Measurements from ENCODE around the gene PSKH1.
A peak's percentile ranks its signal among the peaks of the same experiment; 100 is the strongest.
"Not testable (repeated sequence)": the region's sequence is repeated elsewhere in the genome, so short reads cannot be mapped to it uniquely, and the experiment has no call there.

PSKH1 gene

DNA sequence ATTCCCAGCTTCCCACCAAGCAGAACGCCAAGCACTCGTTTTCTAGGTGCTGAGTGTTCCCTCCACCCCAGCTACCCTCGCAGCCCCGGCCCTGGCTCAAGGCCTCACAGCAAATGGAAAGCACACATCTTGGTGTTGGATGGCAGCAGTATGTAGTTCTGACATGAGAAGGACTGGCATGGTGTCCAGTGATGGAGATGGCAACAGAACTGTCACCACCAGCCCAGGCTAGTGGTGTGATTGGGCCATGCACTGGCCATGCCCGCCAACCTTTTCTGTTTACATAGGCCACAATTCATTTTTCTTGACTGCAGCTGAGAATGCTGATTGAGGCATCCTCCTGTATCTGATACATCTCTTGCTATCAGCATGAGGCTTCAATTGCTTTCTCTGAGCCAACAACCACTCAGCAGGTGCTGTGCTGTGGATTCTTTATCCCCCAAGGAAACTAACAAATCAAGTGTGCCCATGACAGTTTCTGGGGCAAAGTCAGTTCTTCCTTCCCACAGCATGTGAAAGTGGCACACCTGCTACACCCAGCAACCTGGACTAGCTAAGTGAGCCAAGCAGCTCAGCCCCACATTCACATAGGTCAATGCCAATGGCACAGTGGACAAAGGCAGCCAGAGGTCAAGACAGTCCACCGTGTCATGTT, 71.5 kb downstream of the PSKH1 start:
- no peak for DNase-seq

DNA sequence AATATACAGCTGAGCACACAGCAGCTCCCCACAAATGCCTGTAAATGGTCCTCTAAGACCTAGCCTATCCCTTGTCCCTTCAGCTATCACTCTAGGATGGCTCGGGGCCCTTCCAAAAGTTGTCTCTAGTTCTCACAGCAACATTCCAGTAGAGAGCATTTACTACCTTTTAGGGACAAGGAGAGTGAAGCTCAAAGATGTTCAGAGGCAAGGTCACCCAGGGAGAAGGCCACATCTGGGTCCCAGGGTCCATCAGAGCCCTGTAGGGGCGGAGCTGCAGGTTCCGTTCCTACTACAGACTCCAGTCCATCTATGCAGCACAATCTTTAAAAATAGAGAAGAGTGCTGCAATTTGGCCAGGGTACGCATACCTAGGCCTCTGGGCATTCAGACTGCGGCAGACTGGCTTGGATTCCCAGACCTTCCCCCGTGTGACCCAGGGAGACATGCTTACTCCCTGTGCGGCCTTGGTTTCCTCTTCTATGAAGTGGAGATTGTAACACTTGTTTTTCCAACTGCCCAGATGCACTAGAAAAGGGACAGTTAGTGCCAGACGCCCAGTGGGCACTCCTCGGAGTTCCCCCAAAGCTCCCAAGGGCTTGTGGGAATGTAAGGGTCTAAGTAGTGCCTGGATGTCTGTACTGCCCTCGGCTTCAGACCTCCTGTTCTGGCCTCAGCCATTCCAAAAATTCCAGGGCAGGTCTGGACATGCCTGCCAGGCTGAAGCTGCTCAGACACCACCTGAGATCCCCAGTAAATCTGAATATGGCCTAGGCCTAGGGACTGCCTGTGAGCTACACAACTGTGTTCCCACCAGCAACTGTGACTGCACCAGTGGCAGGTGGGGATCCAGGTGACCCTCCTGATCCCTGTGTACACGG, 72.9 kb downstream of the PSKH1 start:
- no peak for DNase-seq

DNA sequence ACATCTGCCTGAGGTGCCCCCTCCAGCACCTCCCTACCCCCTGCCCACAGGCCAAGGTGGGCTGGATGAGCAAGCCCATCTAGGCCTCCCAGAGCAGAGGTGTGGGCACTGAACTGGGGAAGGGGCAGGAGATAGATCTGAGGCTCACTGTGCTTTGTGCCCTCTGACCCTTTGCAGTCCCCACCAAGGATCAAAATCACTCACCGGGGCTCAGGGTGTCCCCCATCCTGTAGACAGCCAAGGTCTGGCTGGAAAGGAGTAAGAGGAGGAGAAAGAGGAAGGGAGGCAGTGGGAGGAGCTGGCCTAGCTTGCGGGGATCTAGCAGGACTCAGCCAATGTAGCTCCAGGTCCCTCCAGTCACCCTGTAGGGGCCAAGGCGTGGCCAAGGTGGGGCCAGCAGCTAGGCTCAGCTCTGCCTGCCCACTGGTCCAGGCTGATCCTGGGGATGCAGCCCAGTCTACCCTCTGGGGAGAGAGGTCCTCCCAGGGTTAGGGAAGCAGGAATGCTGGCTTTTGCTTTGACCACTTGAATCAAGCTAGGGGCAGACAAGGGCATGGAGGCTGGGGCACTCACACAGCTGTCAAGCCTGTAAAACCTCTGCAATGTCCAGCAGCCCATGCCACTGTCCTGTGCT, 73.6 kb downstream of the PSKH1 start:
- DNase-seq: no peak

DNA sequence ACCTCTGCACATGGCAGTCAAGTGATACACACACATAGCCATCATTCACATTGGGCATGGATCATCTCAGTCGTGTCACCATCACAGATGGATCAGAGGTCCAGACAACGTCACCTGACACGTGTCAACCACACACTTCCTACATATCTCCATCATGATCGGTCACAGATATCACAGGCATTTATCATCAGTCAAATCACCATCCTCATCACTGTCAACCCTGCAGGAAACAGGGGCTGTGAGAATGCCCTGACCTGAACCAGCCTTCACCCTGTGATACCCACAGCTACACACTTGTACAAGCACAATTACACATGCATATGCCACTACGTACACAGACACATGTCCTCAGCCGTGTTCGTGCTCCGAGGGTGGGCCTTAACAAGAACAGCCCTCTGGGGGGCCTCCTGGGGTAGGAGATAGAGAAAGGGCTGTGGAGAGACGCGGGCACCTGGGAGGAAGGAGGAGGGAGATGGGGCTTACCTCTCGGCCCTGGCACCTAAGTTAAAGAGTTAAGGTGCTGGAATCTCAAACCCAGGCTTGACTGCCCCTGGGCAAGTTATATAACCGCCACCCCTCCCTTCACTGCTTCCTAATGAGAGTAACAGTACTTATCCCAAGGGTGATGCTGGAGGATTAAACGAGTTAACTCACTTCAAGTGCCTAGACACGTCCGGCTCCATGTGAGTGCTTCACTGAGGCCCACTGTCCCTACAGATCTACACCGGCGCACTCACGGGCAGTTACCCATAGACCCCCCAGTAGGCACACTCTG, 74.3 kb downstream of the PSKH1 start:
- no peak for DNase-seq

DNA sequence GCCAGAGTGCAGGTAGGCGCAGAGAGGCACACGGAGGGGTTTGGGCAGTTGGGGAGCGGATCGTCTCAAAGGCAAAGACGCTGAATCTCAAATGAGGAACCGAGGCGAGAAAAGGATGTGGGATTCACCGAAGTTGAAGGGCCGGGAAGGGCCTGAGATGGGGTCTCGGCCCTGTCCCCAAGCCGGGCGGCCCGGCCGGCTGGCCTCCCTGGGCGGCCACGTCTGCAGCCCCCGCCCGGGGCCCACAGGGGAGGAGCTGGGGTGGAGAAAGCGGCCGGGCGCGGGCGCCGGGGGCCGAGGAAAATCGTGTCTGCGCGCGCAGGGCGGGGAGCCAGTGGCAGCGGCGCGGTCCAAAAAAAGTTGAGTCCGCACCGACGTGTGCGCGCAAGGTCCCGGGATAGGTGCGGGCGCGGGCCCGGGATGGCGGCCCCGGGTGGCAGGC, 74.9 kb downstream of the PSKH1 start:
- peak in 1 of 2 donors; percentile 12 for DNase-seq

DNA sequence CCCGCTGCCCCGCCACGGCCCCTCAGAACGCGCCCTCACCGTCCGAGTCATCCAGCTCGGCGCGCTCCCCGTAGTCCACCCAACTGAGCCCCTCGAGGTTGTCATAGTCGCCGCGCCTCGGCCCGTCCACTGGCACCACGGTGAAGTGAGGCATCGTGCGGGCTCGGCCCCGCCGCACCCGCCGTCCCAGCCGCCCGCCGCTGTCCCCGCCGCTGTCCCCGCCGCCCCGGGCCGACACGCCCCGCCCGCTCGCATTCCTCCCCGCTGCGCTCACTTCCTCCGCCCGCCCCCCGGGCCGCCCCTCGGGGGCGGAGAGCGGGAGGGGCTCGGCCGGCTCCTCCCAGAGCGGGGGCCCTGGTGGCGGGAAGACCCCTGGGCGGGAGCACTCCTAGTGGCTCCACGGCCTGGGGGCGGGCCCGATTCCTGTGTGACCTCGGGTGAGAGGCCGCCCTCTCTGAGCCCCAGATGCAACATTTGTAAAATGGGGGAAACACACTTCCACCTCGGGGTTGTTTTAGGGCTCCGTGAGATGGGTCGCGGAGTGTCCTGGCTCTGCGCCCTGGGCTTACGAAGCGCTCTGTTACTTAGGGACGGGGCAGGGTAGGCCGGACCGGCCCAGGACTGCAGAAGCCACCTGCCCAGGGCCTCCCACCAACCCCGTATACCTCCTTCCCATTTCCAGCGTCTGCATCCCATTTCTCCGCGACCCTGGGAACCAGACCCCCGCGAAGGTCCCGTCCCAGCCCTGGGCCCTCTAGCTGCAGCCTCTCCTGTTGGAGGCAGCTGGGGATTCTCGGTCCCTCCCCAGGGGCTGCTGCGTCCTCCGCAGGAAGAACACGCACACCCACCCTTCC, 75.6 kb downstream of the PSKH1 start, which contains the start of gene SLC12A4:
SLC12A4 (minus strand) TSS at position 238 of the 854 bp plus-strand sequence; CDS start at position 154, 84 bp downstream.
- DNase-seq: peak; percentile 26 to 51

DNA sequence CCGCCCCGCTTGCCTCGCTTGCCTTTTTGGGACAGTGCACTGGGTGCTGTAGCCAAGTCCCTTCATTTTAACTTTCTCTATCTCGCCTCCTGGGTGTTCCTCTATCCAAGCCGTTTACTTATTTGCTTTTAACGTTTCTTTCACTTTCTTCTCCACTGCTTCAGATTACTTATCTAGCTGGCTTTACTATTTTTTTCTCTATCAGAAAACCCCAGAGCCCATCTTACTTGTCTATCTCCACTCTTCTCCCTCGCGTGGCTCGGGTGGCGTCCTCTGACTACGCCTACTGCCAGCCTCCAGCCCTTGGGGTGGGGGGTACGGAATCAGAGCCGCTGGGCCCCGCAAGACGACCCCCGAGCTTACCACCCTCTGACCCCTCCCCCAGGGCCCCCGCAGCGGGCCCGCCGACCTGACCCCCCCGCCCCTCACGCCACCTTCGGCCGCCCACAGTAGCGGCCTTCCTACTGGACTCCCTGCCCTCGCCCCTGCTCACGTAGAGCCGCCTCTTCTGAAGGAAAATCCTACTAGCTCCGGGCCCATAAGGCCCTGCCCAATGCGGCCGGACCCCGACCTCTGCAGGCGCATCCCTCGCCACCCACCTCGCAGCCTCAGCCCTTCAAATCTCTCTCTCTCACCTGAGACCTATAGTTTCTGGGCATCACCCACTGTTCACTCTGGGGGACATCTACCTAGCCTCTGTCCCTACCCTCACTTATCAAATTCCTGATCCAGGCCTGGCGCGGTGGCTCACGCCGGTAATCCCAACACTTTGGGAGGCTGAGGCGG, 76.4 kb downstream of the PSKH1 start:
- peak in 1 of 2 donors; percentile 20 for DNase-seq

DNA sequence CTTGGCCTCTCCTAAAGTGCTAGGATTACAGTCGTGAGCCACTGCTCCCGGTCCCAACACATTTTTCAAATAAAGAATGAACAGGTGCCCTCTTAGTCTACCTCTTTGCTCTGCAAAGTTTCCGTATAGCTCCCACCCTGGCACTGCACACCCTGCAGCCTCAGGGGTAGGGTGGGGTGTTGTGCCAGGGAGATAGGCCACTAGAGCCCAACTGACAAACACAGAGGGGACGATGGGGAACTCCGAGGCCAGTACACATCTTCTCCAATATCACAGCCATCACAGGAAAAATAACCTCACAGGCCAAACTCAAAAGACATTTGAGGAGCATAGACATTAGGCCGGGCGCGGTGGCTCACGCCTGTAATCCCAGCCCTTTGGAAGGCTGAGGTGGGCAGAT, 78.1 kb downstream of the PSKH1 start:
- DNase-seq: no peak

DNA sequence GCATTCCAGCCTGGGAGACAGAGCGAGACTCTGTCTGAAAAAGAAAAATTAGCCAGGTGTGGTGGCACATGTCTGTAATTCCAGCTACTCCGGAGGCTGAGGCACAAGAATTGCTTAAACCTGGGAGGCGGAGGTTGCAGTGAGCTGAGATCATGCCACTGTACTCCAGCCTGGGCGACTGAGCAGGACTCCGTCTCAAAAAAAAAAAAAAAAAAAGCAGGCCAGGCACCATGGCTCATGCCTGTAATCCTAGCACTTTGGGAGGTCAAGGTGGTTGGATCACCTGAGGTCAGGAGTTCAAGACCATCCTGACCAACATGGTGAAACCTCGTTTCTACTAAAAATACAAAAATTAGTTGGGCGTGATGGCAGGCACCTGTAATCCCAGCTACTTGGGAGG, 79.2 kb downstream of the PSKH1 start:
- DNase-seq: not testable (repeated sequence)

DNA sequence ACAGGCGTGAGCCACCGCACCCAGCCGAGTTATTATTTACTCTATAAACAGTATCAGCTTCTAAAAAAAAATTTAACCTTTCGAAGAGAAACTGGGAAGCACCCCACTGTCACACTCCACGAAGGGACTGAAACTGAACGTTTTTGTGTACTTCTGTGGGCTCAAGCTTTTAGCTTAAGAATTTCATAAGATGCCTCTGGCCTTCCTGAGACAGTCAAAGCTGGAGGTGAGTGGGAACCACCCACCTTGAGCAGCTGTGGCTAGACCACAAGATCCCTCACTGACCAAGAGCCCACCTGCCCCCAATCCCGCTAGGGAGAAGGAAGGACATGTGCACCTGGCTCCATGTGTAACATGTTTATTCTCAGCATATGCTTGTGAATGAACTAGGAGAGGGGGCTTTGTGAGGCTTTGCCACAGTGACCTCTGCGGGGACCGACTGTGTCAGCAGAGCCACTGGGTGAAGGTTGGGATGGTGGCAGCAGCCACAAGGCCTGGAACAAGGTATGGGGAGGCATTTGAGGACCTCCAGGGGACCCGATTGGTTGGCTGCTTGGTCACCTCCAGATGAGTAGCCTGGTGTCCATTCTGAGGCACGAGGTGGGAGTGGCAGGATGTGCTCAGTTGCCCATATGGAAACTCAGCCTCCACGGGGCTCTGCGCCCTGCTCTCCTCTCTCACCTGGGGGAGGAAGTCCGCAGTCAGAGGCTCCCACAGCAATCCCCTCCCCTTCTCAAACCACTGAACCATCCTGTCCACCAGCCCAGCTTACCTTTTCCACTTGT, 82.5 kb downstream of the PSKH1 start:
- no peak for DNase-seq

DNA sequence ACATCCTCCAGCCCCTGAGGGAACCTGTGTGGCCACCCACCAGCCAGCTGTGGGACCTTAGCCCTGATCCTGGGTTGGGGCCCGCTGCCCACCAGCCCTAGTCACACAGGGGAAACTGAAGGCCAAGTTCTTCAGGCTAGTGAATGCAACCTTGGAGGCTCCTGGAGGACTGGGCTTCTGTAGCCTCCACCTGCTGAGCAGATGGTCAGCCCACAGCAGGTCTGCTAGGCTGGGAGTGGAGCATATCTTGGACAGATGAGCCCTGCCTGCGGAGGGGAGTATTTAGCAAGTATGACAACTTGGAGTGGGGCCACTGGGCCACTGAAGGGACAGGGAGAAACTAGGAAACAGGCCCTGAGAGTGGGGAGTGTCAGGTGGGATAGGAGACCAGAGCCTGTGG, 83.2 kb downstream of the PSKH1 start:
- DNase-seq: no peak

DNA sequence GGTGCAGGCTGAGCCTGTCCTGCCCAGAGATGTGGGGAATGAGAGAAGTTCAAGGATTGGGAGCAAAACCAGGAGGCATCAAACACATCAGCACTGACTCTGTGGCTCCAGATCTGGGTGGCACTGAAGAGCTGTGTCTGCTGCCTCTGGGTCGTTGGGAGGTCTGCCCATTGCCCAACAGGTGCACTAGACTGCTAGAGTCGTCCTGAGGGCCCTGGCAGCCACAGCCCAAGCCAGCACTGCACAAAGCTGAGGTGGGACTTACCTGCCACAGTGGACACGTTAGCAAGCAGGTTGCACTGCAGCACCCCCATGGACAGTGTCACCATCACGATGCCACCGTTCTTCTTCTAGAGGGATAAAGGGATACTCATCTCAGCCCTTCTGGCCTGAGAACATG, 84.0 kb downstream of the PSKH1 start:
- DNase-seq: no peak

DNA sequence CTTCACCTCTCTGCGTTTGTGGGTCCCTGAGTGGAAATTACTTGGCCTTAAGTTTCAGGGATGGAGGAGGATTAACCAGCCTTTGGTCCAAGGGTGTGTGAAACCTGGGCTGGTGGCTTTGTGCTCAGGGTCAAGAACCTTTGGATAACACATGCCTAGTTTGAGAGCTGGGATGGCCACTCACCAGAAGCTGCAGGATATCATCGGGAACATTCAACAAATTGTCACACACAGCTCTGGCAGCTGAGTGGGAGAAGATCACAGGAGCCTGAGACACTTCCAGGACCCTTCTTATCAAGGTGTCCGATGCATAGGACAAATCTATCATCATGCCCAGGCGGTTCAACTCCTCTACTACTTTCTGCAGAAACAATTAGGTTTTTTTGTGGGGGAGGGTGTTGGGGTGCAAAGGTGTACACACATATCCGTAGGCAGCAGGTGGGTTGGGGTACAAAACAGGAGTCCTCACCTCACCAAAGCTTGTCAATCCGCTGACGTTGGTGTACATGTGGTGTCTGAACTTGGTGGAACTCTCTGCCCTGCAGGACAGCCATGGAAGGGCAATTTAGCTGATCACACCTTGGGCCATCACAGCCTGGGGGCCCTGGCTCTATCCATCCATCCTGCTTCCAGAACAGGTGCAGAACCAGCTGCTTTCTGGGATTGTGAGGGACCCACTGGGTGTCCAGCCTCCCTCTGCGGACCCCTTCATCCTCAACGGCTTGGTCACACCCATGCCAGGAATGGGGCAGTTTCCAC, 84.6 kb downstream of the PSKH1 start:
- no peak for DNase-seq

Measured in bone marrow (tissue), 2 donors.